Adipocyte (in vitro differentiated cells): ENCODE data around the gene DPEP2NB.

ENCODE experiments used
- DNase-seq: peaks from one replicate; pipeline ENCODE4 v3.0.0-alpha.2; 2015; ENCODE audit warnings: low read depth
- H3K27me3 ChIP-seq: replicated peaks from 2 replicates; pipeline ENCODE4 v1.7.0; 2013; ENCODE audit warnings: mild to moderate bottlenecking, low read length, moderate library complexity; ENCODE audit not compliant: control insufficient read depth, insufficient read depth
- H3K36me3 ChIP-seq: 2 replicates; pipeline ENCODE4 v1.7.0; 2013; ENCODE audit warnings: low read length, mild to moderate bottlenecking, moderate library complexity; ENCODE audit not compliant: control insufficient read depth, insufficient read depth, severe bottlenecking
- H3K4me1 ChIP-seq: 2 replicates; pipeline ENCODE4 v1.7.0; 2013; ENCODE audit warnings: mild to moderate bottlenecking, low read length, moderate library complexity; ENCODE audit not compliant: control insufficient read depth, insufficient read depth
- H3K4me3 ChIP-seq: 2 replicates; pipeline ENCODE4 v1.7.0; 2013; ENCODE audit warnings: mild to moderate bottlenecking, low read length, moderate library complexity
- H3K9ac ChIP-seq: 2 replicates; pipeline ENCODE4 v1.7.0; 2013; ENCODE audit warnings: mild to moderate bottlenecking, low read length, moderate library complexity
- H3K9me3 ChIP-seq: 2 replicates; pipeline ENCODE4 v1.7.0; 2013; ENCODE audit warnings: mild to moderate bottlenecking, low read length, moderate library complexity; ENCODE audit not compliant: control insufficient read depth

The DPEP2NB gene, protein sequence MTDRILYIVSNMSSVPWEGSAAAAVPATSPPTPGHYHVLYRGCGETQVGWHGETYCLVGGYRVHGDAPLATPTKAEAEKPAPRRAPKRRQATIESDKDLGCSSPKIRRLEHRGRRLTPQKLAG

DNA sequence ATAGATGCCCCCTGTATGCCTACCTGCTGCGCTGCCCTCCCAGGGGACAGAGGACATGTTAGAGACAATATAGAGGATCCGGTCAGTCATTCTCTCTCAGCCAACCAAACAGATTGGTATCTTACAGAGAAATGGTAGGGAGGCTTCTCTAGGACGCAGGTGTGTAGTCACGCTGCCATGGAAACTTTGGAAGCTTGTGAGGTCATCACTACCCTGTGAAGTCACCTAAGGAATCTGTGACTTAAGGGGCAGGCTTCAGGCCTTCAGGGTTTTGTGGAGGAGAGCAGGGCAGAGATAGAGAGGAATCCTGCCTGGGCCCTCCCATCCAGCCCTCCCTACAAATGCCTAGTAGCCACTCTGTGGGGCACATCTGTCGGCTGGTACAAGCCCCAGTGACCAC is at the start of gene DPEP2NB:
TSS of gene DPEP2NB (minus strand) at position 231 of the 400 bp plus-strand sequence. CDS start at position 90, 141 bp downstream.
- Histone ChIP-seq H3K4me3 (no peak within 1 kb of the TSS), H3K9me3 (no peaks in the 10 kb centered on the region), H3K36me3 (no peaks in the 10 kb centered on the region), H3K9ac (no peak within 1 kb of the TSS), H3K4me1 (no peaks in the 10 kb centered on the region), H3K27me3 (peaks cover 14% of the 10 kb centered on the region)
- no peak for DNase-seq

DNA sequence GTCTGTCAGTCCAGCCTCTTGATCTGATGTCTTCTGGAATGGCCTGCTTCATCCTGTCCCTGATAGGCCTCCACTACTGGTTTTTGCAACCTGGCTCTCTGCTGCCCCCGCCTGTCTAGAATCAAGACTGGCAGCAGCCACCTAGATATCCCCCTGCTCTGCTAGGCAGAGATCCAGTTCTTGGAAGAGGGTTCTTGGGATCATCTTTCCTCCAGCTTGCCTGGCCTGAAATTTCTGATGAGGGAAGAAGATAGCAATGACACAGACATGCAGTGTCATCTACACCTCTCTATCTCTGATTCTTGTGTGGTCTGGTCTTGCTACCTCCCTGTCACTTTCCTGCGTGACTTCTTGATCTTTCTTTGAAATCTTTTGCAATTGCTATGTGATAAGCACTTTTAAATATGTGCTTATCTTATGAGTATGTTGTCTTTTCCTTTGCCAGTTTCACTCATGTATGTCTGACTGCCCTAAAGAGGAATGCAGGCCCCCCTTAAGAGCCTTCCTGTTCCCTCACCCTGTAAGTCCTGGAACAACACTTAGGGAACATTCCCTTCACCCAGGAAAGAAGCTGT is 49.2 kb upstream of the DPEP2NB start:
- Histone ChIP-seq H3K9ac (peak overlapping the region; percentile 74), H3K36me3 (peaks cover 12% of the 10 kb centered on the region), H3K4me1 (peaks cover 39% of the 10 kb centered on the region), H3K4me3 (peak overlapping the region; percentile 14), H3K9me3 (no peaks in the 10 kb centered on the region), H3K27me3 (no peaks in the 10 kb centered on the region)
- DNase-seq = peak; percentile 79

DNA sequence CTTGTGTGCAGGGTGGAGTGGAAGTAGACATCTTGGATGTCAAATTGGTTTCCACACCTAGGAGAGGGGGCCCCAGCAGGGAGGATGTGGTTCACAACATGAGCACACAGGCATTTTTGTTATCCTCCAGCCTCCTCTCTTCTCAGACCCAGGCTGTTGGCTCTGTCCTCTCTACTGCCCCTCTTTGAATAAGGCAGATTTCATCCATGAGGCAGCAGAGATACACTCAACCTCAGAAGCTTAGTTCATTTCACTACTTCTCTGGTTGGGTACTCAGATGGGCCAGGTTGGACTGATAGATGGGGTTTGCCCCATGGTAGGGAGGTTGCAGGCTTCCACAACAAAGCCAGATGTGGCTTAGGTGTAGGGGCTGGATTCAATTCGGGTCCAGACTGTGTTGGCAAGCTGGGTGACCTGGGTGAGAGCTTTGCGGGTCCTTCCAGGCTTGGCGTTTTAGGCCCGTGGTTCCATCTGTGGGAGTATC is 47.2 kb upstream of the DPEP2NB start:
- peaks cover 31% of the 10 kb centered on the region for H3K4me1 ChIP-seq
- H3K27me3 ChIP-seq = no peaks in the 10 kb centered on the region
- peaks cover 12% of the 10 kb centered on the region for H3K36me3 ChIP-seq
- H3K9ac ChIP-seq = no peak overlapping the region
- H3K9me3 ChIP-seq = no peaks in the 10 kb centered on the region
- DNase-seq = no peak
- no peak overlapping the region for H3K4me3 ChIP-seq

DNA sequence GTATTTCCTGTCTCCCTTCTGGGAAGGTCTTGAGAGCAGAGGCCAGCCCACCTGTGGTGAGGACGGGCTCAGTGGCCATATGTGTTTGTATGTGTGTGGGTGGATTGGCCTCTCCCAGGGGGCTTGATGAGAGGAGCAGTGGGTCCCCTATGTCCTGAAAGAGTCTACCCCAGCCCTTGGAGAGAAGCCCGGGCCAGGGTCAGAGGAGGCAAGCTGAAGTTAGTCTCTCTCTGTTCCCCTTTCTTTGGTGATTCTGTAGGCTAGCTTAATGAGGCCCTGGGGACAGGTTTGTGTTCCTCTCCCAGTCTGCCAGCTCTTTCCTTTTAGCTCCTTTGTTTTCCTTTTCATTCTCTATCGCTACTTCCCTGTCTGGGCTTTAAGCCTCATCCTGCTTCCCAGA is 45.7 kb upstream of the DPEP2NB start:
- no peak overlapping the region for H3K9ac ChIP-seq
- no peak overlapping the region for H3K4me3 ChIP-seq
- DNase-seq = no peak
- H3K9me3 ChIP-seq = no peaks in the 10 kb centered on the region
- no peaks in the 10 kb centered on the region for H3K27me3 ChIP-seq
- peaks cover 18% of the 10 kb centered on the region for H3K36me3 ChIP-seq
- H3K4me1 ChIP-seq = peaks cover 26% of the 10 kb centered on the region

DNA sequence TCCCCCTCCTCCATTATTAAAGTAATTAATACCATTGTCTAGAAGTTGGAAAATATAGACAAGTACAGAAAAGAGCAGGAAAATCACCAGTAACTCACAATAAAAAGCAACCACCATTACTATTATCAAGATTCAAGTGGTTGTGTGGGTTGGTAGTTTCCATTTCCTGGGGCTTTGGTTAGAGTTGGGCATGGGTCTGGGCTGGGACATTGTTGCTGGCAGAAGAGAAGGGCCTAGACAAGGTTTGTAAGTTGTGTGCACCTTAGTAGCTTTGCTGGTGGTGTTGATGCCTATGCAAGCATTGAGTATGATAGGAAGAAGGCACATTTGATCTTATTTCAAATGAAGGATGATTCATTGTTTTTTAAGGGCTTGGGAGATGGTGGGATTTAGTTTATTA is 44.1 kb upstream of the DPEP2NB start:
- DNase-seq = no peak
- Histone ChIP-seq H3K9me3 (no peaks in the 10 kb centered on the region), H3K9ac (no peak overlapping the region), H3K4me3 (no peak overlapping the region), H3K4me1 (peaks cover 10% of the 10 kb centered on the region), H3K27me3 (no peaks in the 10 kb centered on the region), H3K36me3 (peaks cover 24% of the 10 kb centered on the region)

DNA sequence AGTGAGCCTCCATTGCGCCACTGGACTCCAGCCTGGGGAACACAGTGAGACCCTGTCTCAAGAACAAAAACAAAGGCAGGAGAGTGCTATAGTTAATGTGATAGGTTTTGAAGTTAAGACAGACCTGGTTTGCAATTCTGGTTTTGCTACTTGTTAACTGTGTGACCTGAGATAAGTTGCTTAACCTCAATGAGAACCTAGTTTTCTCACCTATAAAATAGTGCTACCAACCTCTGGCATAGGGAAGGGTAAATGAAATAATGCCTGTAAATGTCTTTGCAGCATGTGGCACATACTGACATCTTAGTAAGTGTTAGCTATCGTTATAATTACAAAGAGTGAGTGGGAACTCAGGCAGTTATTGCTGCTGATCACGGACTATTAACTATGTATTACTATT is 39.7 kb upstream of the DPEP2NB start:
- no peaks in the 10 kb centered on the region for H3K27me3 ChIP-seq
- H3K4me3 ChIP-seq = no peak overlapping the region
- H3K9ac ChIP-seq = no peak overlapping the region
- no peaks in the 10 kb centered on the region for H3K9me3 ChIP-seq
- DNase-seq = no peak
- peaks cover 39% of the 10 kb centered on the region for H3K36me3 ChIP-seq
- H3K4me1 ChIP-seq = no peaks in the 10 kb centered on the region

DNA sequence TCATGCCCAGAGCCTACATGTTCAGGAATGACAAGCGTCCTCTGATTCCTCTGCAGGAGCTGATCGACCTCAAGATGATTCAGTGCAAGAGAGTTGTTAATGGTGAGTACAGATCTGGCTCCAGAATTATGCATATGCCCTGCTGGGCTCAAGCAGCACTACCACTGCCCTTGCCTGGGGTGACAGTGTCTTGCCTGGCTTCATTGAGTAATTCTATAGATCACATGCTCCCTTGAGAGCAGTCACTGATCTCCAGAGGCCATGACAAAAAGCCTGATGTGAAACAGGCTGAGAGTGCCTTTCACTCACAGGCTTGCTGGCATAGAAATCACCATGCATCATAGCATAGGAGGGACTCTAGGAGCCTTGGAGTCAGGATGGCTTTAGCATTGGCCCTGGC is 33.7 kb upstream of the DPEP2NB start:
- Histone ChIP-seq H3K4me1 (no peaks in the 10 kb centered on the region), H3K9ac (no peak overlapping the region), H3K9me3 (no peaks in the 10 kb centered on the region), H3K4me3 (no peak overlapping the region), H3K27me3 (no peaks in the 10 kb centered on the region), H3K36me3 (peaks cover 39% of the 10 kb centered on the region)
- DNase-seq = no peak

DNA sequence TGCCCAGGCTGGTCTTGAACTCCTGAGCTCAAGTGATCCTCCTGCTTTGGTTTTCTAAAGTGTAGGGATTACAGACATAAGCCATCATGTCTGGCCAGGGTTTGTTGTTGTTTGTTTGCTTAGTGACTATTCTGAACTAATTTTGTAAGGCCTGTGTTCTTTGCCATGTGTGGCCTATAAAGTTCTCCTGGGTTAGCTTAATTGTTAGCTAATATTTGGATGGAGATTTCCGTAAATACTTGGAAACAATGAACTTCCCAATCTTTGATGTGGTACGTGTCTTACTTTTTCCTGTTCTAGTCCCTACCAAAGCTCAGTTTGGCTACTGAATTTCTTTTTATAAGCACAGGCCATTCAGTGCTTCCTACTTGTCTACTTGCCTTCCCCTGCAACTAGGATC is 32.3 kb upstream of the DPEP2NB start:
- no peaks in the 10 kb centered on the region for H3K4me1 ChIP-seq
- H3K4me3 ChIP-seq = no peak overlapping the region
- no peak overlapping the region for H3K9ac ChIP-seq
- DNase-seq = no peak
- no peaks in the 10 kb centered on the region for H3K27me3 ChIP-seq
- no peaks in the 10 kb centered on the region for H3K9me3 ChIP-seq
- H3K36me3 ChIP-seq = peaks cover 29% of the 10 kb centered on the region

DNA sequence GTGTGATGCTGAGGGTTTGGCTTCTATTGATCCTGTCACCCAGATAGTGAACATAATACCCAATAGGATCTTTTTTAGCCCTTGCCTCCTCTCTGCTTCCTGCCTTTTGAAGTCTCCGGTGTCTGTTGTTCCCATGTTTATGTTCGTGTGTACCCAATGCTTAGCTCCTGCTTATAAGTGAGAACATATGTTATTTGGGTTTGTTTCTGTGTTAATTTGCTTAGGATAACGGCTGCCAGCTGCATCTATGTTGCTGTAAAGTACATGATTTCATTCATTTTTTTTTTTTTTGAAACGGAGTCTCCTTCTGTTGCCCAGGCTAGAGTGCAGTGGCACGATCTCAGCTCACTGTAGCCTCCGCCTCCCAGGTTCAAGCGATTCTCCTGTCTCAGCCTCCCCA is 30.4 kb upstream of the DPEP2NB start:
- H3K27me3 ChIP-seq = no peaks in the 10 kb centered on the region
- H3K4me3 ChIP-seq = no peak overlapping the region
- peaks cover 20% of the 10 kb centered on the region for H3K36me3 ChIP-seq
- H3K9me3 ChIP-seq = no peaks in the 10 kb centered on the region
- no peak overlapping the region for H3K9ac ChIP-seq
- H3K4me1 ChIP-seq = no peaks in the 10 kb centered on the region
- no peak for DNase-seq

DNA sequence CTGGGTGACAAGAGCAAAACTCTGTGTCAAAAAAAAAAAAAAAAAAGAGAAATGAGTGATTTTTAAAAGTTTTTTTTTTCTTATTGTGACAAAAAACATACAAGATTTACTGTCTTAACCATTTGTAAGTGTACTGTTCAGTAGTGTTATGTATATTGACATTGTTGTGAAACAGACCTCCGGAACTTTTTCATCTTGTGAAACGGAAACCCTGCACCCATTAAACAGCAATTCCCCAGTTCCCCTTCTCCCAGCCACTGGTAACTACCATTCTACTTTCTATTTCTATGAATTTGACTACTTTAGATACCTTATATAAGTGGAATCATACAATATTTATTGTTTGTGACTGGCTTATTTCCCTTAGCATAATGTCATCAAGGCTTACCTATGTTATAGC is 26.1 kb upstream of the DPEP2NB start:
- Histone ChIP-seq H3K4me1 (no peaks in the 10 kb centered on the region), H3K27me3 (no peaks in the 10 kb centered on the region), H3K4me3 (no peak overlapping the region), H3K9me3 (no peaks in the 10 kb centered on the region), H3K9ac (no peak overlapping the region), H3K36me3 (peaks cover 5% of the 10 kb centered on the region)
- no peak for DNase-seq

DNA sequence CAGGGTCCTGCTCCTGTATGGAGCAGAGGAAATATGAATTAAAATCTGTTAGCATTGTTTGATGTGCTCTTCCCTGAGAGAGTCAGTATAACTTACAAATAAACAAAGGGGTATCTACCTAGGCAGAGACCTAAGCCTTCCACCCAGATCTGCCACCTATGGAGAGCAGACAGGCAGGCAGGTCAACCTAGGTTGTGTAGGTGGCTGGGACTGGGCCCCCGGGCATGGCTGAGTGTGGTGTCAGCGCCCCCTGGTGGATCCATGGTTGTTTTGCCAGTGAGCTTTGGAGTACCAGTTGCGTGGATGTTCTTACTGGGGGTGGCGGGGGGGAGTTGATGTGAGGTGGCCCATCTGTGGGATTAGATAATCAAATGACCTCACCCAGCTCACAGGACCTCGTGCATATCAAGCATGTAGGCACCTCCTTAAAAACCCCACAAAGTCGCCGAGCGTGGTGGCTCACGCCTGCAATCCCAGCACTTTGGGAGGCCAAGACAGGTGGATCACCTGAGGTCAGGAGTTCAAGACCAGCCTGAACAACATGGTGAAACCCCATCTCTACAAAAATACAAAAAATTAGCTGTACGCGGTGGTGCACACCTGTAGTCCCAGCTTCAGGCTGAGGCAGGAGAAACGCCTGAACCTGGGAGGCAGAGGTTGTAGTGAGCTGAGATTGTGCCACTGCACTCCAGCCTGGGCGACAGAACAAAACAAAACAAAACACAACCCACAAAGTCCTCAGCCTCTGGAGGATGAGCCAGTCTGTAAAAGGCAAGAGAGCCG is 25.0 kb upstream of the DPEP2NB start:
- Histone ChIP-seq H3K9ac (no peak overlapping the region), H3K9me3 (no peaks in the 10 kb centered on the region), H3K4me3 (no peak overlapping the region), H3K27me3 (no peaks in the 10 kb centered on the region), H3K4me1 (no peaks in the 10 kb centered on the region), H3K36me3 (peaks cover 5% of the 10 kb centered on the region)
- peak; percentile 77 for DNase-seq
